Measurements from ENCODE around the gene TCF12.

Gene TCF12

DNA sequence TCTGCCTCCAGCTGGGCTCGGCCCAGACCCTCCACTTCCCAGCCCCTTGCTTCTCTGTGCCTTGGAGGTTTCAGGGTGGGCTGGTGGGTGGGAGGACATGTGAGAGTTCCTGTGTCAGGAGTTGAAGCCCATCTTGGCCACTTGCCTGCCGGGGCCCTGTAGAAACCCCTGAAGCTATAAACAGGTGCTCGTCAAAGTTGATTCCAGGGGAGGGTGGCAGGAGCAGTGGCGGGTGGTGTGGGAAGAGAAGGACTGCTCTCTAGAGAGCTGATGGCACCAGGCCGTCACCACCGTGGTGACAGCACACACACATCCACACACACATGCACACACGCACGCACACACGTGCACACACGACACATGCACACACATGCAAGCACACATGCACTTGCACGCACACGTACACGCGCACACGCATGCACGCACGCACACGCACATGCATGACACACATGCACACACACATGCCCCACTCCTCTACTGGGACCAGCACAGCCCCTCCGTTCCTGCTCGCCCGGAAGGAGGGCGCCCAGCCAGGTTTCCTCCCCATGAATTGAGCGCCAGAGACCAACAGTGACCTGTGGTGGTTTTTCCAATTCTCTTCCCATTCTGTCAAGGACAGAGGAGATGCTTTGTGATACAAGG lies 401.6 kb downstream of the TCF12 start:
- DNase-seq (ENCODE audit: low read depth in 3 of 3) = no peak

DNA sequence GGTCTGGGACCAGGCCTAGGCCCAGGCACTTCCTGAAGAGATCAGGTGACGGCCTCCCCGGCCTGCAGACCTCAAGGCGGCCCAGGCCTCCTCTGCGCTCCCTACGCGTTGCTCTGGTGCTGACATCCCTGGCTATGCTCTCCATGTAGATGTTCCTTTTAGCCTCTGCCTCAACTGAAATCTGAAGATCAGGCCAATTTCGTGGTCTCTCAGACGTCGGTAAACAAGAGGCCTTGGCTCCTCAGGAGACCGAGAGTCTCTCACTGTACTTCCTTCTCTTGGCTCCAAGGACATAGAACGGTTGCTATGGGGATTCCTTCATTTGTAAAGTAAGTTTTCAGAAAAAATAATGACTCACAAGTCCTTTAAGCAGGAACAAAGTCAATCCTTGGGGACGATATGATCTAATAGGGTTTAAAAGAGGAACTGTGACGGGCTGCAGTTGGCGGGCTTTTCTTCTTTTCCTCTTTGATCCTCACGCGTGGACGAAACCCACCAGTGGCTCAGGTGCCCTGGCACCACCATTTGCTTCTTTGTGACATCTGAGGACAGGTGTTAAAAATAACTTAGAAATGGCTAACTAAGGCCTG lies 402.3 kb downstream of the TCF12 start:
- no peak for DNase-seq (ENCODE audit: low read depth in 3 of 3)

DNA sequence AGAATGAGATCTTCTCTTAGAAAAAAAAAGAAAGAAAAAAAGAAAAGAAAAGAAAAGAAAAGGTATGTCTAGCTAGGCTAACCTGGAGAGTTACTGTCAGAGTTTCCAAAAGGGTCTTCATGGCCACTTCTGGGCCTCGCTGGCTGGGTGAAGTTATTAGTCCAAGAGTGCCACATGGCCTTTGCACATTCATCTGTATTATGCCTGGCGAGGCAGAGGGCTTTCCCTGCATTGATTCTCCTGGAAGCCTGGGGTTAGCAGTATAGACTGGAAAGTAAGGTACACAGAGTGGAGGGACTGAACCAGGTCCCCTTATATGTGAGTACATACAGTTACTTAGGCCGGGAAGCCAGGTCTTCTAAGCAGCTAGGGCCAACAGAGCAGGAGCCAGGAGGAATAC lies 403.0 kb downstream of the TCF12 start:
- DNase-seq (ENCODE audit: low read depth in 3 of 3) = no peak

DNA sequence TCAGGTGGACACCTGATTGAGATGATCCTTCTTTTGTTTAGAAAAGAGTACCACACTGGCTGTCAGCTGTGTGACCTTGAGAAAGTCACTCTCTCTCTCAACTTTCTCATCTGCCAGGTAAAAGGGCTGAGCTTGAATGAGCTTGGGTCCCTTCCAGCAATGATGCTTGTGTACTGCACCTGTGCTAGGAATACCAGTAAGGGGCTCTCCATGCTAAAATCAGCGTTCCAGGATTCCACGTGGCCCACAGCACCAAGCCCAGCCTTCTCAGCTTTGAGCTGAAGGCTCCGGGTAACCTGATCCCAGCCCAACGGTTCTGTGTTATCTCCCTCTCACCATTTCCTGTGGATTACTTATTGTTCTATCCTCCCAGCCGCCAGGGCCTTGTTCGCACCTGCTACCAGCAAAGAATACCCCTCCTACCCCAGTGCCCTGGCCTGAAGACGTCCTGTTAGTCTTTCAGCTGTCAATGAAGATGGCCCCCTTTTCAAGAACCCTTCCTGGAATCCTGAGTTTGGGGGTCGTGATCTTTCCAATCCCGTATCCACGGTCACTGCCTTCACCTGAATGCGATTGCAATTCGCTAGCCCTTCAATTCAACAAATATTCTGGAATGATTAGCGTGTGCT lies 403.6 kb downstream of the TCF12 start:
- no peak for DNase-seq (ENCODE audit: low read depth in 3 of 3)

DNA sequence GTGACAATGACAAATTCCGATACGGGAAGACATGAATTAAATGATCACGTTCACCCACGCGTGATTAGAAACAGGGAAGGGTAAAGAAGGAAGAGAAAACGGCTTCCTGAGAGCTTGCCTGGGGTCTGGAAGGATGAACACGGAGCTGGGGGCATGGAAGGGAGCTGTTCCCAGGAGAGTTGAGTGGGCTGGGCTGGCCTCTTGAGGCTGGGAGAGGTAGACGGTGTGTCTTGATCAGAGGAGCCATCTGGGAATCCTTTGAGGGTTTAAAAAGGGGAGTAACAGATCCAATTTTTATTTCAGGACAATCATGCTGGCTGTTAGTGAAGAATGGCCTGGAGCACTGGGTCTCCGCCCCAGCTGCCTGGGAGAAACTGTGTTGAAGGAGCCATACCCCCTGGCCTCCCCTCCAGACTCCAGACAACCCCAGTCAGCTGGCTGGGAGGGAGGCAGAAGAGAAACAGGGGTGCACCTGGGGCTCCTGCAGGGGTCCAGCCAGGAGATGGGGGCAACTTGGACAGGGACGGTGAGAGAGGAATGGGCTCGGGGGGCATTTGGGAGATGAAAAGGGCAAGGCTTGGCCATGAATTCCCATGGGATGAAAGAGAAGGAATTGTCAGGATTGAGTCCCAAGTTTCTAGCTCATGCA lies 404.3 kb downstream of the TCF12 start:
- no peak for DNase-seq (ENCODE audit: low read depth in 3 of 3)

DNA sequence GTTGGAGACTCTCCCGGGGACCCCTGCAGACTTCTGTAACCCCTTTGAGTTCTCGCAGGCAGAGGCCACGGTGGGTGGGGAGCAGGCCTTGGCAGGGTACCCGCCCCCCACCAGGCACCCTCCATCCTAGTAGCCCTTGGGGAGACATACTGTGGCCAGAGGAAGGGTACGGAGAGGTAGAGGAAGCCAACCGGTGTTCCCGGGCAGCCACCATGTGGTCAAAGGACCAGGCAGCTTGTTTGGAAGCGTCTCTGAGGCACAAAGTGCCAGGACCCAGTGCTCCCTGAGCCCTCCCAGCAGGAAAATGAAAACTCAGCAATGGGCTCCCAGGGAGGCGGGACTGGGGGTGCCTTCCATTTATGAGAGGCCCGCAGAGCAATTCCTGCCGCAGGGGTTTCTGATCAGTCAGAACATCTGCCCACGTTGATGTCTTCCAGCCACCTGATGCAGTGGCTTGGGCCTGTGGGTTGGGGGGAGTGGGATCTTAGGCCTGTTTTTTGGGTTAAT lies 404.9 kb downstream of the TCF12 start:
- DNase-seq (ENCODE audit: low read depth in 3 of 3) = no peak

DNA sequence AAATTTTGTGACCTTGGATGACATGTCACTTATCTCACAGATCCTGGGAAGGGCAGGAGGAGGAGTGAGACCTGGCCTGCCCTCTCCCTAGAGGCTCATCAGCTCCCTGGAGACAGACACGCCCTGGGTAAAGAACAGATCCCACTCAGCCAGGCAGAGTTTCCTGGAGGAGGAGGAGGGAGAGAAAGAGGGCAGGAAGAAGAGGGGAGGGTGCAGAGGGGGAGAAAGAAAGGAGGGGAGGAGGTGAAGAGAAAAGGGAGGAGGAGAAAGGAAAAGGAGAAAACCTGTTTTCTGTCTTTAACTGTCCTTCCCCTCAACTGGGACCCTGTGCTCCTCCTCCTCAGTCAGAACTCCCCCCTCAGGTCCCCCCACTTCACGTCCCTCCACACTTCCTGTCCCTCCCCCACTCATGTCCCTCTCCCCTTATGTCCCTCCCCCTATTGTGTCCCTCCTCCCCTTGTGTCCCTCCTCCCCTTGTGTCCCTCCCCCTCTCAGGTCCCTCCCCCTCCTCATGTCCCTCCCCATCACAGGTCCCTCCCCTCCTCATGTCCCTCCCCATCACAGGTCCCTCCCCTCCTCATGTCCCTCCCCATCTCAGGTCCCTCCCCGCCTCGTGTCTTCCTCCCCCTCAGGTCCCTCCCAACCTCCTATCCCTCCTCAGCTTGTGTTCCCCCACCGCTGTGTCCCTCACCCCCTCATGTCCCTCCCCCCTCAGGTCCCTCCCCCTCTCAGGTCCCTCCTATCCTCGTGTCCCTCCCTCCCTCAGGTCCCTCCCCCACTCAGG lies 405.6 kb downstream of the TCF12 start:
- no peak for DNase-seq (ENCODE audit: low read depth in 3 of 3)

DNA sequence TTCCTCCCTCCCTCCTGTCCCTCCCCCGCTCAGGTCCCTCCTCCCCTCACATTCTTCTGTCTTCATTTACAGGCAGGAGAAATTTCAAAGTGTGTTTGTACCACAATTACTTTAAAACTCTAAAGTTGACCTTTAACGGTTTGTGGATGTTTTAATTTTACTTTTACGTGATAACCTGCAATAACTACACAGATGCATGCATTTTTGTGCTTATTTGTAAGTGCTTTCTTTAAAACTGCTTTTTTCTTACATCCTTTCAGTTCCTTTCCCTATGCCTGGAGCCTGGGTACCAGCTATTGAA lies 406.1 kb downstream of the TCF12 start:
- DNase-seq (ENCODE audit: low read depth in 3 of 3) = no peak

DNA sequence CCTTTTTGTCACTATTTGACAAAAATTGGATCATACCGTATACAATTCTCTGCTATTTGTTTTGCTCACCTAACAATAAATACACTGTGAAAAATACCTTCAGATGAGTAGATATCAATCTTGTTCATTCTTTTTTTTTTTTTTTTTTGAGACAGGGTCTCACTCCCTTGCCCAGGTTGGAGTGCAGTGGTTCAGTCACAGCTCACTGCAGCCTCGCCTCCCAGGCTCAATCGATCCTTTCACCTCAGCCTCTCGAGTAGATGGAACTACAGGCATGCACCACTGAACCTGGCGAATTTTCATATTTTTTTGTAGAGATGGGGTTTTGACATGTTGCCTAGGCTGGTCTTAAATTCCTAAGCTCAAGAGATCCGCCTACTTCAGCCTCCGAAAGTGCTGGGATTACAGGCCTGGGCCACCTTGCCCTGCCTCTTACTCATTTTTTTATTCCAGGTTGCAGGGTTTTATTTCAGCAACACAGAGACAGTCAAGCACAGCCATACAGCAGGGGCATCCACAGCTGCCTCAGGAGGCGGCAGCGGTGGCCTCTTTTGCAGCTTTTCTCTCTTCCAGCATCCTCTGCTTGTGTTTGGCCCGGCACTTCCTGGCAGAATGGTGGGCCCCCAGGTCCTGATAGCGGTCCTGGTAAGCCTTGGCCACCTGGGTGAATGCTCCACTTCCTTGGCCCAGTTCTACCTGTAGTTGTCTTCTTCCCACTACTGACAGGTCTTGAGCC lies 406.7 kb downstream of the TCF12 start:
- DNase-seq (ENCODE audit: low read depth in 3 of 3) = no peak

DNA sequence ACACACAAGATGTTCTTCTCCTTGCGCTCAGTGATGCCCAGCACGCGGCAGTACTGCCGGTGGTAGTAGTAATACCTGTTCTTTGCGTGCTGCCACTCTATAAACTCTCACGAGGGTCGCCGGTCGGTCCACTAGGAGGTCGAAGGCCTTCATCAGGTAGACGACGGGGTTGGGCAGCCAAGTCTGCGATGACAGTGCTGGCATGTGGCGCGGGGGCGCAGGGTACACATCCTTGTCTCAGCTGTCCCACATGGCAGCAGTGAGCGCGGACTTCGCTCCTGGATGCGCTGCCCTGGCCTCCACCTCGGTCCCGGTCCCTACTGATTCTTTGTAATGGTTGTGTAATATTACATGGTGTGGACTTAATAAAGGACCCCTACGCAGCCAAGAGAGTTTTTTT lies 407.8 kb downstream of the TCF12 start:
- no peak for DNase-seq (ENCODE audit: low read depth in 3 of 3)

DNA sequence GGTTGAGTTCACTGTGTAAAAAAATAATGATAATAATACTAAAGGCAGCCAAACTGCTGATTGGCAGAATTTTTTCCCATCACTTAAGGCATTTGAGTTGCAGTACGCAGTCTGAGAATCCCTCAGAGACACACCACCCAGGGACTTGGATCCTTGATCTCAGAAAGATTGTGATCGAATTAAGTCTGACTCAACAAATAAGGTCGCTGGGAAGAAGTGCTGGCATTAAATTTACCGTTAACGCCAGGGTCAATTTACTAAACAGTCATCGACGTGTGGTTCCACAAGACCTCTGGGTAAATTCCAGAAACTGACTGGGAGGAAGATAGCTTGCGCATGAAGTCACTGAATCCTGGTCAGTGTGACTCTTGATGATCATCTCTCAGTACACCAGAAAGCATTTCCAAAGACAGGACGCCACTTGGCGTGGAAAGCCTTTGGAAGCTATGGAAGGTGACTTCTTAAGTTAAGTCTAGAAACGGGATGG lies 409.6 kb downstream of the TCF12 start:
- no peak for DNase-seq (ENCODE audit: low read depth in 3 of 3)

DNA sequence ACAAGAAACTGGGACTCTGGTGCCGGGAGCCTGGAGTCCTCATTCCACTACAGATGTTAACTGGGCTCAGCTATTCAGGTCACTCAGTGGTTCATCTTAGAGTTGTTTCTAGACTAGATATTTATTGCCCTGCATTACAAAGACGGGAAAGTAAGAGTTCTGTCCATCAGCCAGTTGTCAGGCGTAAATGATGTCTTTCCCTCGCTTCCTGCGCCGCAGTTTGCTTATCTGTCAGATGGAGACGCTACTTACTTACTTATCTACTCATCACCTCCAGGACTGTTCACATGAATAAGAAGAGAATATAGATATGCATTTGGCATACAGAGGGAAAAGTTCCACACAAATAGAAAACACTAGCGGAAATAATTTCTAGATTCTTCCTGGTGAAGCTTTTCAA lies 410.0 kb downstream of the TCF12 start:
- DNase-seq (ENCODE audit: low read depth in 3 of 3) = no peak

DNA sequence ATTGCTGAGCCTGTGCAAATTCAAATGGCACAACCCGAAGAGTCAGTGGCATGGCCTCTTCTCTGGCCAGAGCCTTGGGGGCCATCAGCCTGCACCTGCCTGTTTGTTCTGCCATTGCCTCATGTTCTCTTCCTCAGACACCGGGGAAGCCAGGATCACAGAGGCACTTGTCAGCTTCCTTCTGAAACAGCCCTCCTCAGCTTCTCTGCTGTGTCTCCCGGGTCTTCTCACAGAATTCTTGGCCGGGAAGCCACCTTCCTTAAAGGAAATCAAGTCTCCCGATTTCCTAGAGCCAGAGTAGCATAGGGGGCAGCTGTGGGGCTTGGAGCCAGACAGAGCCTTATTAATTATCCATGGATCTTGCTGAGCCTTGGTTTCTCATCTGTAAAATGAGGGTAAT lies 410.5 kb downstream of the TCF12 start:
- no peak for DNase-seq (ENCODE audit: low read depth in 3 of 3)

DNA sequence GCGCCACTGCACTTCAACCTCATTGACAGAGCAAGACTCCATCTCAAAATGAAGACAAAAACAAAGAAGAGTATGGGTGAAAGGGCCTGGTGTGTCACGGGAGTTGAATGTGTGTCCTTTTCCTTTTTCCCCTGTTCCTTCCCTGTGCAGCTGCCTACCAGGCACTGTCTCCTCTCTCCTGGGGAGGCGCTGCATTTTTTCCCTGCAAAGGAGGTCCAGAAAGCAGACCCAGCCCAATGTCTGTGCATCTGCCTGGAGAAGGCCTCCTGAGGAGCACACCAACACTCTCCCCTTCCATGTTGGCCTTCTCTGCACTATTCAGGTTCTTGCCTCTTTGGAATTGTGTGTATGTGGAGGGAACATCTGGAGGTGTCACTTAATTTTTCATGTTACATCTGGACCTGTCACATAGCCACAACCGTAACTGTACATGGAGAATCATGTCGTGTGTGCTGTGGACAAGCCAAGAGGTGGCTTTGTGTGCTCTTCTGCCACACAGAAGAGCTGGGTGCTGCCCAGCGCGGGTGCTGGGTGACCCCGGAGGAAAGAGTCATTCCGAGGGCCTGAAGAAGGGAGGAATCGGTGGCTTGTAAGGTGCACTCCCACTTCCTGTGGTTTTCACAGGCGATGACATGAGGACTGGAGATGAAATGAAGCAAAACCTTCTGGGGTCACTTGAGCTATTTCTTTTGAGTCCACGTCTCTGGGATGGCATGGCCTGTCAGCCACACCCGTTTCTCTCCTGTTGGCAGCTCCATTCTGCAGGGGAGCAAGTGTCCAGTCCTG lies 411.3 kb downstream of the TCF12 start:
- no peak for DNase-seq (ENCODE audit: low read depth in 3 of 3)

DNA sequence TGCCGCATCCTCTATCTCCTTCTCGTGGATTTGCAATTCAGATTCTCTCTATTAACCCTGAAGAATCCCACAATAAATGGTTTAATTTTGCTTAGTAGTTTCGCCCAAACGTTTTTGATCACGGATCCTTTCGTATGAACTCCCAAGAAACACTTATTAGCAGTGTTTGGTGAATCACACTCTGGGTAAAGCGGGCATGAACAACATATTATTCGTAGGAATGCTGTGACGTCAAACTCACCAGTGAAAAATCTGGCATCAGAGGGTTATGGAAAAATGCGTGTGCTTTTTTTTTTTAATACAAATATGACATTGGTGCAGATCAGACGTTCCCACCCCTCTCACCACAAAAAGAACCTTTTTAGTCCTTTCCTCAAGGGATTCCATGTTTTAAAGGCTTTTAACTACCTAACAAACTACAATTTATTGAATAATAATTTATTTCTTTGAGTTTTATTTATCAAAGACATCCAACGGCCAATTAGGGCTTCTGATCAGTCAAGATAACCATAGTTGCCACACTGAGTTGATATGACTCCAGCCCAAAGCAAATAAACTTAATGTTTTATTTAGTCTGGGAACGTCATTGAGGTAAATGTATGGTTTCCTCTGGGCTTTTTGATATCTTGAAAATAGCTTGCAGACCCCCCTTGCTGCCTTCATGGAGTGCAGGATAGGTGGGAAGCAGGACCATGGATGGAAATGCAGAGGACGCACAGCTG lies 412.3 kb downstream of the TCF12 start:
- no peak for DNase-seq (ENCODE audit: low read depth in 3 of 3)

DNA sequence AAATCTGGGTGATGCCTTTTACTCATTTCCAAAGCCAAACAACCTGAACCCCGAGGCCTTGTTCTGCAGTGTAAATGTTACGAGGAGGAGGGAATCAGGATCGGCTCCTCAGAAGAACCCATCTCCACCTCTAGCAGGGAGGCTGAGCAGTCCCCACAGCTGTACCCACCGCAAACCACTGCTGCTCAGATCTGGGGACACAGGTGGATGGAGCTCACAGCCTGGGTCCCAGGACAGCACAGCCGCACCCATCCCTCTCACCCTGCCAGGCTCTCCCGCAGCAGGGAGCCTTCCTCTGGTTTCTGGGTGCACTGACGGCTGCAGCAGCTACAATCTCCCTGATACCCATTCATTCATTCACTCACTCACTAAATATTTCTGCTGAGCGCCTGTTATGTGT lies 413.9 kb downstream of the TCF12 start:
- no peak for DNase-seq (ENCODE audit: low read depth in 3 of 3)

DNA sequence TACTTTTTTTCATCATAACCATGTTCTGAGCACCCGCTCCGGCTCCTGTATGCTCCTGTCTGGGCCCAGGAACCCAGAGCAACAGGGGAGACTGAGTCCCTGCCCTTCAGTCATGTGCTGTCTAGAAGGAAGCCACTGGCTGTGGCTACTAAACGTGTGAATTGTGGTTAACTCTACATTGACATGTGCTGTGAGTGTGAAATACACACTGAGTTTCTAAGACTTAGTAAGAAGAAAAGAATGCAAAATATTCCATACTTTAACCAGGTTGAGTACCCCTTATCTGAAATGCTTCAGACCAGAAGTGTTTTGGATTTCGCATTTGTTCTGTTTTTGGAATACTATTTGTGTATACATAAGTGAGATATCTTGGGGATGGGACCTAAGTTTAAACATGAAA lies 415.0 kb downstream of the TCF12 start:
- no peak for DNase-seq (ENCODE audit: low read depth in 3 of 3)

DNA sequence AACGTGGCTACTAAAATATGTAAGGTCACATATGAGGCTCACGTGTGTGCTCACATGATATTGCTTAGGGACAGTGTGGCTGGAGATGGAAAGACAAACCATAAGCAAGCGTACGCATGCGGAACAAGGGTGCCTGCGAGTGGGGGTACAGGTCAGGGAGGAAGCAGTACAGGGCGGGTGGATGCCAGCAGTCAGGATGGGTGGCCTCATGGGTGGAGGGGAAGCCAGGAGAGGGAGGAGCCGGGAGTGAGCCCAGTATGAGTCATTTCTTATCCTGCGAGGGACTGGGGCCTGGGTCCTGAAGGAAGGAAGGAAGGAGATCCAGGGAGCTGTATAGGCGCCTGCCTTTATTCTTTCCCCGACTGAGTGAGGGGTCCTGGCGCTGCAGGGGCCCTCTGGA lies 415.8 kb downstream of the TCF12 start:
- no peak for DNase-seq (ENCODE audit: low read depth in 3 of 3)

DNA sequence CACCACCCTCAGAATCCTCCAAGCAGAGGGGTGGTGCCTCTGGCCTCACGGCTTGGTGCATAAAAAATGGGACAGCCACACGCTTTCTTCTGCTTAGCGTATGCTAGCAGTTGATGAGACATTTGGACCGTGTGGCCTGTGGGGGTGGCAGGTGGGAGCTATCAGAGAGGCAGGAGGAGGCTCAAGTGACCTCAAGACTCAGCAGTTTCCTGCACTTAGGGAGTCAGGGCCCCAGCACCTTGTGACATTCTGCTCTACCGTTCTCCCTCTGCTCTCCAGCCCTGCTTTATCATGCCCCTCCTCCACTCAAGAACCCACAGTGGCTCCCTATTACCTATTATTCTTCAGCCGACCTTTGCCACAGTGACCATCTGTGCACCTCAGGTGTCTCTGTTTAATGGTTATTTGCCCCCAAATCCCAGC lies 416.9 kb downstream of the TCF12 start:
- no peak for DNase-seq (ENCODE audit: low read depth in 3 of 3)

DNA sequence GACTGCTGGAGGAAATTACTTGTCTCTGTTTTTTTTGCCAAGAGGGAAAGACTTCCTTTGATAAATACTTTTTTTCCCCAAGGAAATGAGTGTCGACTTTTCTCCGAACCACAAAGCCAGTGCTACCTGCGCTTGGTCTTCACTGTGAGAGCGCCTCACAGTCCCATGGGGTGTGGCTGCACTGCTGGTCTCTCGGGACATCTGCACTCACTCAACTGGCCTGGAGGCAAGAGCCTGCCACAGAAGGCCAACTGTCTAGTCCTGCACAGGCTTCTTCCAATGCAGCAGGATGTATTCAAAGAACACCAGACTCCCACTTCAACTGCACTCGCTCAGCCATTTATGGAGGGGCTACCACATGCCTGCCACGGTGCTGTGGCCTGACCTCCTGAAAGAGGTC lies 417.3 kb downstream of the TCF12 start:
- no peak for DNase-seq (ENCODE audit: low read depth in 3 of 3)
